H1 (cell line): ENCODE results near the gene SNX13. TPM values are rescaled to one million over a fixed set of nuclear protein-coding genes. Genes with fewer than 3 reads are reported as not detected.

Experiments
- CTCF ChIA-PET: fragments of 300-600 bp; sonication (Branson Sonifier 250); formaldehyde crosslinking; loops from one replicate; lab custom pipeline; 2021; ENCODE audit not compliant: partially characterized antibody; lab: Charles Lee
- POLR2A ChIA-PET: fragments of 300-600 bp; sonication (Branson Sonifier 250); formaldehyde crosslinking; loops from one replicate; lab custom pipeline; 2021; ENCODE audit warnings: inconsistent platforms; ENCODE audit not compliant: partially characterized antibody; lab: Charles Lee
- DNase-seq, 2 experiments: peaks; one replicate each; pipeline versions ENCODE4 v3.0.0 to v3.0.0-alpha.2; 2010 to 2022; ENCODE audit warnings: low spot score in 2 of 2, low read depth in 1 of 2, mixed read lengths in 1 of 2
- FAIRE-seq: peaks from 2 replicates; lab custom pipeline; 2011; peaks lifted over from hg19 to GRCh38; lab: Jason Lieb, UNC
- H2AFZ ChIP-seq: 2 replicates; pipeline ENCODE4 v1.8.1; 2012; ENCODE audit warnings: low read length, inconsistent platforms
- H2AK5ac ChIP-seq: 2 replicates; pipeline ENCODE4 v1.6.1; 2013; ENCODE audit warnings: low read depth, low read length
- H2BK120ac ChIP-seq: replicated peaks from 2 replicates; pipeline ENCODE3; 2013; ENCODE audit warnings: low read depth, low read length, inconsistent platforms
- H2BK12ac ChIP-seq: 2 replicates; pipeline ENCODE4 v1.6.1; 2013; ENCODE audit warnings: low read depth, low read length
- H2BK15ac ChIP-seq: 2 replicates; pipeline ENCODE4 v1.6.1; 2013; ENCODE audit warnings: low read length
- H2BK20ac ChIP-seq: 2 replicates; pipeline ENCODE4 v1.6.1; 2013; ENCODE audit warnings: low read length
- H2BK5ac ChIP-seq: 2 replicates; pipeline ENCODE4 v1.6.1; 2013; ENCODE audit warnings: low read depth, low read length
- H3K14ac ChIP-seq: 2 replicates; pipeline ENCODE4 v1.6.1; 2013; ENCODE audit warnings: inconsistent platforms; ENCODE audit not compliant: insufficient read length
- H3K18ac ChIP-seq: 2 replicates; pipeline ENCODE4 v1.6.1; 2013; ENCODE audit warnings: low read length; ENCODE audit errors: extremely low read depth
- H3K23ac ChIP-seq: 2 replicates; pipeline ENCODE4 v1.6.1; 2013; ENCODE audit warnings: inconsistent platforms; ENCODE audit not compliant: insufficient read length
- H3K23me2 ChIP-seq: 2 replicates; pipeline ENCODE4 v1.6.1; 2013; ENCODE audit warnings: low read depth, low read length
- H3K27ac ChIP-seq: 2 replicates; pipeline ENCODE4 v1.6.1; 2011; ENCODE audit warnings: low read depth, low read length, inconsistent platforms
- H3K27me3 ChIP-seq, 4 experiments: replicated peaks in 1 of 4; 1 replicate in 1 of 4; 2 replicates in 3 of 4; pipeline versions ENCODE4 v1.6.1 to v1.8.1; 2011 to 2013; ENCODE audit warnings: low read length in 3 of 4, mild to moderate bottlenecking in 3 of 4, inconsistent platforms in 2 of 4, mixed read lengths in 2 of 4, moderate library complexity in 1 of 4; ENCODE audit not compliant: control insufficient read depth in 3 of 4, insufficient read depth in 3 of 4; ENCODE audit errors: extremely low read depth in 1 of 4
- H3K36me3 ChIP-seq, 4 experiments: 2 replicates each; pipeline versions ENCODE4 v1.6.1 to v1.8.1; 2011 to 2013; ENCODE audit warnings: mild to moderate bottlenecking in 4 of 4, low read length in 3 of 4, moderate library complexity in 2 of 4, control low read depth in 1 of 4, inconsistent platforms in 1 of 4; ENCODE audit not compliant: insufficient read depth in 4 of 4, control insufficient read depth in 2 of 4
- H3K4ac ChIP-seq: replicated peaks from 2 replicates; pipeline ENCODE3; 2013; ENCODE audit warnings: low read length, low read depth, mixed read lengths, inconsistent platforms; ENCODE audit not compliant: insufficient read length
- H3K4me1 ChIP-seq, 4 experiments: replicated peaks in 1 of 4; 1 replicate in 1 of 4; 2 replicates in 3 of 4; pipeline versions ENCODE4 v1.6.1 to v1.8.1; 2011 to 2013; ENCODE audit warnings: low read length in 3 of 4, inconsistent platforms in 2 of 4, mixed read lengths in 1 of 4; ENCODE audit not compliant: insufficient read depth in 4 of 4, control insufficient read depth in 3 of 4
- H3K4me2 ChIP-seq, 2 experiments: 2 replicates each; pipeline versions ENCODE4 v1.6.1 to v1.8.1; 2011 to 2013; ENCODE audit warnings: low read depth in 2 of 2, low read length in 2 of 2, control low read depth in 1 of 2, inconsistent platforms in 1 of 2, mild to moderate bottlenecking in 1 of 2; ENCODE audit not compliant: insufficient read depth in 1 of 2
- H3K4me3 ChIP-seq, 4 experiments: fragments of 200-600, 300-600 bp in 1 of 4; sonication (generic), shearing (Covaris generic), sonication (Bioruptor Twin) in 1 of 4; 2 replicates each; pipeline versions ENCODE4 v1.5.1 to v1.8.1; 2011 to 2016; ENCODE audit warnings: low read length in 4 of 4, low read depth in 3 of 4, control low read depth in 2 of 4, inconsistent platforms in 2 of 4, mild to moderate bottlenecking in 2 of 4, mixed read lengths in 1 of 4, moderate library complexity in 1 of 4; ENCODE audit not compliant: insufficient read depth in 2 of 4; ENCODE audit errors: extremely low read depth in 1 of 4
- H3K56ac ChIP-seq: replicated peaks from 2 replicates; pipeline ENCODE3; 2013; ENCODE audit warnings: low read depth, mild to moderate bottlenecking, mixed read lengths, low read length, inconsistent platforms; ENCODE audit not compliant: insufficient read length
- H3K79me1 ChIP-seq: 2 replicates; pipeline ENCODE4 v1.6.1; 2013; ENCODE audit warnings: low read depth, low read length, control low read depth
- H3K79me2 ChIP-seq, 2 experiments: 2 replicates each; pipeline versions ENCODE4 v1.6.1 to v1.8.1; 2012 to 2013; ENCODE audit warnings: low read length in 2 of 2, mild to moderate bottlenecking in 2 of 2, inconsistent platforms in 1 of 2; ENCODE audit not compliant: insufficient read depth in 2 of 2, control insufficient read depth in 1 of 2
- H3K9ac ChIP-seq, 4 experiments: replicated peaks in 1 of 4; 1 replicate in 1 of 4; 2 replicates in 3 of 4; pipeline versions ENCODE4 v1.6.1 to v1.8.1; 2011 to 2013; ENCODE audit warnings: low read depth in 3 of 4, low read length in 3 of 4, control low read depth in 2 of 4, mild to moderate bottlenecking in 2 of 4, moderate library complexity in 2 of 4, inconsistent platforms in 1 of 4; ENCODE audit errors: extremely low read depth in 1 of 4
- H3K9me3 ChIP-seq, 2 experiments: 2 replicates each; pipeline versions ENCODE4 v1.6.1 to v1.8.1; 2012 to 2013; ENCODE audit warnings: mild to moderate bottlenecking in 2 of 2, moderate library complexity in 2 of 2, control low read depth in 1 of 2, inconsistent platforms in 1 of 2, low read depth in 1 of 2, low read length in 1 of 2, mixed read lengths in 1 of 2; ENCODE audit not compliant: insufficient read depth in 2 of 2
- H4K20me1 ChIP-seq, 2 experiments: replicated peaks in 1 of 2; 2 replicates each; pipeline versions ENCODE3 to v1.8.1; 2011 to 2013; ENCODE audit warnings: inconsistent platforms in 2 of 2, low read length in 2 of 2, mild to moderate bottlenecking in 1 of 2; ENCODE audit not compliant: insufficient read depth in 2 of 2, control insufficient read depth in 1 of 2
- H4K5ac ChIP-seq: 2 replicates; pipeline ENCODE4 v1.6.1; 2013; ENCODE audit warnings: low read length, low read depth, mixed read lengths, inconsistent platforms; ENCODE audit not compliant: insufficient read length
- H4K8ac ChIP-seq: 2 replicates; pipeline ENCODE4 v1.8.0; 2013; ENCODE audit warnings: mild to moderate bottlenecking, moderate library complexity, low read length, inconsistent platforms; ENCODE audit not compliant: insufficient read depth; ENCODE audit errors: extremely low read depth
- H4K91ac ChIP-seq: replicated peaks from 2 replicates; pipeline ENCODE3; 2013; ENCODE audit warnings: low read length, mixed read lengths, inconsistent platforms; ENCODE audit not compliant: insufficient read length
- EGR1 ChIP-seq: IDR thresholded peaks from 2 replicates; pipeline ENCODE4 v1.6.1; 2011; ENCODE audit warnings: low read depth, low read length, borderline replicate concordance
- RAD21 ChIP-seq, 2 experiments: IDR thresholded peaks in 1 of 2; conservative IDR thresholded peaks in 1 of 2; 2 replicates each; pipeline ENCODE4 v1.6.1; 2011; ENCODE audit warnings: low read depth in 2 of 2, low read length in 2 of 2, improper control_type of control experiment in 1 of 2, inconsistent platforms in 1 of 2, mild to moderate bottlenecking in 1 of 2, moderate library complexity in 1 of 2
- WGBS, 2 experiments: shearing (Covaris generic) in 1 of 2; methylation state at CpG; one replicate each; pipeline versions ENCODE4 v1.1.6 to v1.1.7; 2013 to 2015; ENCODE audit warnings: low lambda C conversion rate in 2 of 2, mixed read lengths in 2 of 2, inconsistent platforms in 1 of 2, low coverage in 1 of 2, missing lambda C conversion rate in 1 of 2; ENCODE audit not compliant: insufficient replicate concordance in 2 of 2, insufficient coverage in 1 of 2, insufficient read length in 1 of 2; ENCODE audit errors: extremely low coverage in 1 of 2, missing lambda C conversion rate in 1 of 2; 5-methylcytosine and 5-hydroxymethylcytosine counted together
- polyA plus RNA-seq, 7 experiments: library from polyadenylated mRNA; depleted of rRNA in 3 of 7; stranded (reverse) in 5 of 7; unstranded in 2 of 7; fragments of >200 nt in 5 of 7; fragments of 200-250 nt in 2 of 7; gene quantifications; 1 replicate in 5 of 7; 2 replicates in 1 of 7; 4 replicates in 1 of 7; pipeline versions ENCODE4 v1.2.1 to v1.2.3, GENCODE V29; 2011 to 2013; ENCODE audit warnings: missing spikeins in 2 of 7, mixed read lengths in 2 of 7
- total RNA-seq: library from RNA; stranded (reverse); fragmentation: NEBNext Ultra II Directional; extraction: Animal tissue kit (Norgen Biotek cat#: 25700); gene quantifications from 2 replicates; pipeline ENCODE4 v1.2.1, GENCODE V29; 2021

SNX13 gene
- total and polyA plus RNA-seq, 2 of the 8 experiments (the other 6 are each of a cell fraction or from before 2014, with no cell fraction given) = 5.5 to 27.4 TPM

DNA sequence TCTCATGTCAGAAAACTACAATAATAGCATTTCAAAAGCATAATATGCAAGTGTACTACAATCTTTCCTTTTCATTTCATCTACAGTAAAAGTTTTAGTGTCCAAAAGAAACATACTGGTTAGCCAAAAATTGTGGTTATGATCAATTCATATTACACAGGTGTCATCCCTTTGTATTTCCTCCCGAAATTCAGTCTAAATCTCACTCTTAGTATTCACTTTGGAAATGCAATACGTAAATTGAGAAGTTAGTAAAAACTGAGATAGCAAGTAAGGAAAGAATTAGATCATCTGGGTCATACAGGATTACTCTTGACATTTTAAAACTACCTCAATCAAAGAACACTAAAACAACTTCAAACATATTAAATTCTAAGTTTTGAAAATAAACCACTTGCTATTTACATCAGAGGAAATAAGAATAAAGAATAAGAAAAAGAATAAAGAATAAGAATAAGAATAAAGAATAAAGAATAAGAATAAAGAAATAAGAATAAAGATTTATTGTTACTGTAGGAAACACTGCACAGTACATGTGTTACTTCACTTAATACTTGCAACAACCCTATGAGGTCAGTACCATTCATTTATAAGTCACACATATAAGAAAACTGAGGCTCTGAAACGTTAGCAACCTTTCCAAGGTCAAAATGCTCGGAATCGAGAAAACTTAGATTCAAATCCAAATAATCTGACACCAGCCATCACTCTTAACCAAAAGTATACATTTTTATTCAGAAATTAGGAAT lies 10.5 kb downstream of the SNX13 start:
- H2BK20ac ChIP-seq = no peak overlapping the region
- CTCF ChIA-PET = no interaction called here
- no peak overlapping the region for H2AFZ ChIP-seq
- H3K9me3 ChIP-seq = no peaks in the 10 kb centered on the region
- no peak overlapping the region for H2BK120ac ChIP-seq
- H4K20me1 ChIP-seq = no peaks in the 10 kb centered on the region
- H3K27me3 ChIP-seq = no peaks in the 10 kb centered on the region
- WGBS, 2 experiments = 94% methylated on average over 5 of the region's 5 CpGs; no CpG with 5 or more reads in 1 of the 2 experiments
- no peak overlapping the region for H3K4ac ChIP-seq
- H3K79me1 ChIP-seq = peaks cover 4% of the 10 kb centered on the region; the same call in 1 of the 2 replicates
- no peak overlapping the region for H4K5ac ChIP-seq
- no peak overlapping the region for H2BK15ac ChIP-seq
- H3K27ac ChIP-seq = no peak overlapping the region
- H3K14ac ChIP-seq = no peak overlapping the region
- H3K4me1 ChIP-seq = peaks cover 0 to 4% (median 3%) of the 10 kb centered on the region in 4 experiments; a peak in 4 of 7 replicates
- TF ChIP-seq RAD21 (IDR thresholded peaks at IDR 0.05 in 1 of 2, conservative IDR thresholded peaks at IDR 0.05 in 1 of 2; ENCODE audit: low read depth in 2 of 2, low read length in 2 of 2) = no peak
- no peak for TF ChIP-seq EGR1
- H3K56ac ChIP-seq = no peak overlapping the region
- H2BK12ac ChIP-seq = no peak overlapping the region
- DNase-seq = no peak
- no peak overlapping the region for H3K23ac ChIP-seq
- no peak overlapping the region for H3K4me3 ChIP-seq
- no peak overlapping the region for H3K9ac ChIP-seq
- no peak for FAIRE-seq
- no peaks in the 10 kb centered on the region for H3K23me2 ChIP-seq
- no peak overlapping the region for H2BK5ac ChIP-seq
- no peak overlapping the region for H2AK5ac ChIP-seq
- H3K4me2 ChIP-seq = no peak overlapping the region
- no peak overlapping the region for H4K8ac ChIP-seq
- POLR2A ChIA-PET = interaction anchor here (0.6 kb wide), 1 partner anchor 10 kb away, joined by 3 read pairs; no protein-coding TSS in a partner anchor
- no peak overlapping the region for H4K91ac ChIP-seq
- peaks cover 5 to 96% of the 10 kb centered on the region in 2 experiments; a peak in 3 of 4 replicates for H3K79me2 ChIP-seq
- no peaks in the 10 kb centered on the region for H3K36me3 ChIP-seq
- no peak overlapping the region for H3K18ac ChIP-seq
